HG03039 (cell line): ENCODE results near the gene GIPC2.
"Not testable (repeated sequence)": the region's sequence is repeated elsewhere in the genome, so short reads cannot be mapped to it uniquely, and the experiment has no call there.

ENCODE experiments used
- ATAC-seq: cut with Tn5 transposase; IDR thresholded peaks from one replicate; pipeline ENCODE4 v1.9.1; 2021; ENCODE audit warnings: mild to moderate bottlenecking, moderate library complexity; ENCODE audit not compliant: unreplicated experiment

GIPC2 gene

GRCh38 chr1:78064886-78065285 lies 19.1 kb downstream of the GIPC2 start:
- not testable (repeated sequence) for ATAC-seq

- ATAC-seq, result no peak
These were observed 23.0 kb downstream of the GIPC2 start for GRCh38 chr1:78068681-78069283.

- no peak for ATAC-seq
These were observed 24.0 kb downstream of the GIPC2 start for GRCh38 chr1:78069784-78070183.

- no peak for ATAC-seq
These were observed 24.4 kb downstream of the GIPC2 start for GRCh38 chr1:78070210-78070609.

- ATAC-seq, result peak; percentile 80
These were observed 25.0 kb downstream of the GIPC2 start for GRCh38 chr1:78070758-78071157.

GRCh38 chr1:78071696-78072095 lies 25.9 kb downstream of the GIPC2 start:
- ATAC-seq, result no peak

- no peak for ATAC-seq
These were observed 26.4 kb downstream of the GIPC2 start for GRCh38 chr1:78072216-78072615.

GRCh38 chr1:78073441-78073840 lies 27.7 kb downstream of the GIPC2 start:
- no peak for ATAC-seq

- ATAC-seq, result no peak
These were observed 29.9 kb downstream of the GIPC2 start for GRCh38 chr1:78075621-78076020.

GRCh38 chr1:78078358-78078757 lies 32.6 kb downstream of the GIPC2 start:
- no peak for ATAC-seq

- no peak for ATAC-seq
These were observed 33.8 kb downstream of the GIPC2 start for GRCh38 chr1:78079580-78079979.

- ATAC-seq, result no peak
These were observed 35.0 kb downstream of the GIPC2 start for GRCh38 chr1:78080767-78081166.

GRCh38 chr1:78081980-78082860 lies 36.5 kb downstream of the GIPC2 start:
- no peak for ATAC-seq

- ATAC-seq, result not testable (repeated sequence)
These were observed 38.9 kb downstream of the GIPC2 start for GRCh38 chr1:78084639-78085038.

- ATAC-seq, result no peak
These were observed 40.9 kb downstream of the GIPC2 start for GRCh38 chr1:78086697-78087096.

GRCh38 chr1:78088015-78088414 lies 42.2 kb downstream of the GIPC2 start:
- ATAC-seq, result peak; percentile 48

GRCh38 chr1:78088486-78088885 lies 42.7 kb downstream of the GIPC2 start:
- ATAC-seq, result peak; percentile 35

GRCh38 chr1:78089010-78089409 lies 43.2 kb downstream of the GIPC2 start:
- ATAC-seq, result no peak

- no peak for ATAC-seq
These were observed 44.8 kb downstream of the GIPC2 start for GRCh38 chr1:78090472-78091133.

- ATAC-seq, result no peak
These were observed 45.5 kb downstream of the GIPC2 start for GRCh38 chr1:78091215-78091813.

GRCh38 chr1:78091886-78092285 lies 46.1 kb downstream of the GIPC2 start:
- no peak for ATAC-seq
